ENCODE results near the gene FASTK.

FASTK gene

DNA sequence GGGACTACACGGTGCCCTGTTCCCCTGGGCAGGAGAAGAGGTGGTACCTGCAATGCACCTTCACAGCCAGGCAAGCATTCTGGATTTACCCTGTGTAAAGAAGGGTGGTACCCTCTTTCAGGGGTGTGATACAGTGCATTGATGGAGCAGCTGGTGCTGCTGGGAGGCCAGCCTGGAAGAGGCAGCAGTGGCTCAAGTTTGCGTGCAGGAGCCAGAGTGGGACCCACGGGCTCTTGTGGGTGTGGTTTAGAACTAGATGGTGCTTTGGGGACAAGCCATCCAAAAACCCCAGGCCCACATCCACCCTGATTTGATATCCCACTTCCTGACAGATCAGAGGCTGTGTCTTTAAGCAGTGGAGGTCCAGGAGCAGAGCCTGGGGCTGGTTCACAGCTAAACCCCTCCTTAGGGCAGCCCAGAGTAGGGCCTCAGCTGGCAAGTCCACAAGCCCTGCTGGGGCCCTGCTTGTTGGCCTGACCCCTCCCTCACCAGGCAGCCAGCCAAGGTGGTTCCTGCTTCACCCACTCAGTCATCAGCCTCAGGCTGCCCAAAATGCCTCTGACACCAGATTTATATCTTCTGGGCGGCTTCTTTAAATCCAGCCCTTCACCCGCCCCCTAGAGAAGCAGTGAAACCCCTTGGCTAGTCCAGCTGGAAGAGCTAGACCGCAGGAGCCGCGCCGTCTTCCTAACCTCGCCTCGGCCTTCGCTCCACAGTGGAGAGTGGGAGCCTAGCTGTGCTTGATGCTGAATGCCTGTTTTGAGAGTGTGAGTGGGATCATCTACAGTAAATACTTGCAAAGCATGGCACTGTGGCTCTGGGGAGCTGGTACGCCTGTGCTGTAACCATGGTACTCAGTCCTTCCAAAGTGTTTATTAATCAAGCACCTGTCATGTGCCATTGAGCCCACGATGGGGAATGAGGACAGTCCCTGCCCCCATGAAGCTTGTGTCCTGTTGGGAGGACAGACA is 33.7 kb downstream of the FASTK start:
- H3K14ac ChIP-seq (ENCODE audit: low read length in 2 of 2) = peak overlapping the region in 1 of 2 experiments; percentile 14
- H2BK15ac ChIP-seq (ENCODE audit: low read depth, poor library complexity, severe bottlenecking) = no peak overlapping the region
- no peak overlapping the region for H3K4me2 ChIP-seq (ENCODE audit: low read length, poor library complexity, severe bottlenecking)
- no peak overlapping the region for H4K91ac ChIP-seq (ENCODE audit: low read length)
- H3K9ac ChIP-seq (ENCODE audit: low read length) = peak overlapping the region; percentile 55
- no peak overlapping the region for H2BK120ac ChIP-seq (ENCODE audit: low read depth, low read length)
- no peak overlapping the region for H3K4ac ChIP-seq (ENCODE audit: low read depth in 1 of 2, low read length in 2 of 2)
- no peak overlapping the region for H2BK5ac ChIP-seq (ENCODE audit: low read depth, low read length, poor library complexity, severe bottlenecking)
- H3K27ac ChIP-seq (ENCODE audit: low read length, poor library complexity, severe bottlenecking) = no peak overlapping the region
- peaks cover 11 to 42% of the 10 kb centered on the region in 2 experiments for H3K36me3 ChIP-seq (ENCODE audit: control insufficient read depth in 1 of 2, insufficient read depth in 2 of 2, low read depth in 1 of 2, low read length in 2 of 2)
- H2AFZ ChIP-seq (ENCODE audit: low read depth, low read length) = no peak overlapping the region
- H3K27me3 ChIP-seq (ENCODE audit: control insufficient read depth in 1 of 2, insufficient read depth in 1 of 2, low read length in 2 of 2) = peaks cover 8 to 16% of the 10 kb centered on the region in 2 experiments
- 88% methylated on average over 14 of the region's 14 CpGs for WGBS
- no peak overlapping the region for H3K4me3 ChIP-seq (ENCODE audit: insufficient read depth in 1 of 2, low read depth in 1 of 2, low read length in 2 of 2)
- no peaks in the 10 kb centered on the region for H3K9me3 ChIP-seq (ENCODE audit: control insufficient read depth, low read length)
- H2BK12ac ChIP-seq (ENCODE audit: low read length in 2 of 2) = no peak overlapping the region
- no peaks in the 10 kb centered on the region for H3K79me1 ChIP-seq (replicated peaks; ENCODE audit: low read length, poor library complexity, severe bottlenecking)
- no peak overlapping the region for H3K23ac ChIP-seq (ENCODE audit: low read length in 2 of 2)
- no peak overlapping the region for H2AK5ac ChIP-seq (ENCODE audit: low read length, severe bottlenecking)
- H3K4me1 ChIP-seq (ENCODE audit: control insufficient read depth, insufficient read depth, low read depth, low read length) = peaks cover 17% of the 10 kb centered on the region
- no peak for DNase-seq
- H4K8ac ChIP-seq (ENCODE audit: low read length) = no peak overlapping the region
- no peak overlapping the region for H3K18ac ChIP-seq (ENCODE audit: low read depth in 1 of 2, low read length in 2 of 2)

GRCh38 chr7:151045967-151046366 is 34.6 kb downstream of the FASTK start:
- no peak overlapping the region for H2BK5ac ChIP-seq (ENCODE audit: low read depth, low read length, poor library complexity, severe bottlenecking)
- H2AFZ ChIP-seq (ENCODE audit: low read depth, low read length) = no peak overlapping the region
- H4K8ac ChIP-seq (ENCODE audit: low read length) = no peak overlapping the region
- H4K91ac ChIP-seq (ENCODE audit: low read length) = no peak overlapping the region
- H3K36me3 ChIP-seq (ENCODE audit: control insufficient read depth in 1 of 2, insufficient read depth in 2 of 2, low read depth in 1 of 2, low read length in 2 of 2) = peaks cover 11 to 46% of the 10 kb centered on the region in 2 experiments
- no peak overlapping the region for H2AK5ac ChIP-seq (ENCODE audit: low read length, severe bottlenecking)
- no peak overlapping the region for H3K23ac ChIP-seq (ENCODE audit: low read length in 2 of 2)
- H2BK120ac ChIP-seq (ENCODE audit: low read depth, low read length) = no peak overlapping the region
- 94% methylated on average over 8 of the region's 9 CpGs for WGBS
- H2BK15ac ChIP-seq (ENCODE audit: low read depth, poor library complexity, severe bottlenecking) = no peak overlapping the region
- no peaks in the 10 kb centered on the region for H3K79me1 ChIP-seq (replicated peaks; ENCODE audit: low read length, poor library complexity, severe bottlenecking)
- no peaks in the 10 kb centered on the region for H3K9me3 ChIP-seq (ENCODE audit: control insufficient read depth, low read length)
- no peak overlapping the region for H3K4me2 ChIP-seq (ENCODE audit: low read length, poor library complexity, severe bottlenecking)
- DNase-seq = no peak
- H3K27ac ChIP-seq (ENCODE audit: low read length, poor library complexity, severe bottlenecking) = no peak overlapping the region
- H2BK12ac ChIP-seq (ENCODE audit: low read length in 2 of 2) = no peak overlapping the region
- H3K9ac ChIP-seq (ENCODE audit: low read length) = no peak overlapping the region
- H3K4ac ChIP-seq (ENCODE audit: low read depth in 1 of 2, low read length in 2 of 2) = no peak overlapping the region
- H3K18ac ChIP-seq (ENCODE audit: low read depth in 1 of 2, low read length in 2 of 2) = no peak overlapping the region
- peaks cover 12% of the 10 kb centered on the region for H3K4me1 ChIP-seq (ENCODE audit: control insufficient read depth, insufficient read depth, low read depth, low read length)
- H3K27me3 ChIP-seq (ENCODE audit: control insufficient read depth in 1 of 2, insufficient read depth in 1 of 2, low read length in 2 of 2) = peaks cover 8 to 16% of the 10 kb centered on the region in 2 experiments
- H3K4me3 ChIP-seq (ENCODE audit: insufficient read depth in 1 of 2, low read depth in 1 of 2, low read length in 2 of 2) = no peak overlapping the region
- H3K14ac ChIP-seq (ENCODE audit: low read length in 2 of 2) = no peak overlapping the region

- Histone ChIP-seq H3K4me1 (ENCODE audit: control insufficient read depth, insufficient read depth, low read depth, low read length) (peaks cover 11% of the 10 kb centered on the region), H3K14ac (ENCODE audit: low read length in 2 of 2) (no peak overlapping the region), H3K23ac (ENCODE audit: low read length in 2 of 2) (no peak overlapping the region), H2AK5ac (ENCODE audit: low read length, severe bottlenecking) (no peak overlapping the region), H2BK5ac (ENCODE audit: low read depth, low read length, poor library complexity, severe bottlenecking) (no peak overlapping the region), H3K36me3 (ENCODE audit: control insufficient read depth in 1 of 2, insufficient read depth in 2 of 2, low read depth in 1 of 2, low read length in 2 of 2) (peaks cover 11 to 52% of the 10 kb centered on the region in 2 experiments), H4K8ac (ENCODE audit: low read length) (no peak overlapping the region), H3K4ac (ENCODE audit: low read depth in 1 of 2, low read length in 2 of 2) (no peak overlapping the region), H3K27ac (ENCODE audit: low read length, poor library complexity, severe bottlenecking) (no peak overlapping the region), H2BK15ac (ENCODE audit: low read depth, poor library complexity, severe bottlenecking) (no peak overlapping the region), H3K18ac (ENCODE audit: low read depth in 1 of 2, low read length in 2 of 2) (no peak overlapping the region), H3K4me2 (ENCODE audit: low read length, poor library complexity, severe bottlenecking) (no peak overlapping the region), H3K79me1 (replicated peaks; ENCODE audit: low read length, poor library complexity, severe bottlenecking) (no peaks in the 10 kb centered on the region), H3K27me3 (ENCODE audit: control insufficient read depth in 1 of 2, insufficient read depth in 1 of 2, low read length in 2 of 2) (peaks cover 4 to 10% of the 10 kb centered on the region in 2 experiments), H3K4me3 (ENCODE audit: insufficient read depth in 1 of 2, low read depth in 1 of 2, low read length in 2 of 2) (no peak overlapping the region), H4K91ac (ENCODE audit: low read length) (no peak overlapping the region), H2BK12ac (ENCODE audit: low read length in 2 of 2) (no peak overlapping the region), H3K9me3 (ENCODE audit: control insufficient read depth, low read length) (no peaks in the 10 kb centered on the region), H2AFZ (ENCODE audit: low read depth, low read length) (no peak overlapping the region), H3K9ac (ENCODE audit: low read length) (no peak overlapping the region), H2BK120ac (ENCODE audit: low read depth, low read length) (no peak overlapping the region)
- no peak for DNase-seq
- WGBS = 97% methylated on average over 11 of the region's 11 CpGs
These were observed 35.3 kb downstream of the FASTK start for GRCh38 chr7:151045262-151045661.

GRCh38 chr7:151043959-151044358 is 36.6 kb downstream of the FASTK start:
- Histone ChIP-seq H3K9ac (ENCODE audit: low read length) (no peak overlapping the region), H2BK12ac (ENCODE audit: low read length in 2 of 2) (no peak overlapping the region), H2AFZ (ENCODE audit: low read depth, low read length) (no peak overlapping the region), H3K4me1 (ENCODE audit: control insufficient read depth, insufficient read depth, low read depth, low read length) (peaks cover 23% of the 10 kb centered on the region), H3K4ac (ENCODE audit: low read depth in 1 of 2, low read length in 2 of 2) (no peak overlapping the region), H3K18ac (ENCODE audit: low read depth in 1 of 2, low read length in 2 of 2) (no peak overlapping the region), H3K27me3 (ENCODE audit: control insufficient read depth in 1 of 2, insufficient read depth in 1 of 2, low read length in 2 of 2) (no peaks in the 10 kb centered on the region), H2BK120ac (ENCODE audit: low read depth, low read length) (no peak overlapping the region), H3K23ac (ENCODE audit: low read length in 2 of 2) (no peak overlapping the region), H4K91ac (ENCODE audit: low read length) (no peak overlapping the region), H2AK5ac (ENCODE audit: low read length, severe bottlenecking) (no peak overlapping the region), H3K79me1 (replicated peaks; ENCODE audit: low read length, poor library complexity, severe bottlenecking) (no peaks in the 10 kb centered on the region), H3K36me3 (ENCODE audit: control insufficient read depth in 1 of 2, insufficient read depth in 2 of 2, low read depth in 1 of 2, low read length in 2 of 2) (peaks cover 11 to 53% of the 10 kb centered on the region in 2 experiments), H3K14ac (ENCODE audit: low read length in 2 of 2) (no peak overlapping the region), H2BK15ac (ENCODE audit: low read depth, poor library complexity, severe bottlenecking) (no peak overlapping the region), H4K8ac (ENCODE audit: low read length) (no peak overlapping the region), H3K27ac (ENCODE audit: low read length, poor library complexity, severe bottlenecking) (no peak overlapping the region), H3K4me3 (ENCODE audit: insufficient read depth in 1 of 2, low read depth in 1 of 2, low read length in 2 of 2) (no peak overlapping the region), H3K9me3 (ENCODE audit: control insufficient read depth, low read length) (no peaks in the 10 kb centered on the region), H2BK5ac (ENCODE audit: low read depth, low read length, poor library complexity, severe bottlenecking) (no peak overlapping the region), H3K4me2 (ENCODE audit: low read length, poor library complexity, severe bottlenecking) (no peak overlapping the region)
- no peak for DNase-seq
- 94% methylated on average over 19 of the region's 20 CpGs for WGBS
